Kidney (tissue), 14 donors: ENCODE measurements around the gene ZFAND3. TPM values are rescaled to one million over a fixed set of nuclear protein-coding genes. Genes with fewer than 3 reads are reported as not detected.

Source experiments
- DNase-seq, 5 donors: peaks; one replicate each; pipeline ENCODE4 v3.0.0-alpha.2; 2013 to 2020
- FAIRE-seq: peaks from 2 replicates; lab custom pipeline; 2012; peaks lifted over from hg19 to GRCh38; lab: Jason Lieb, UNC
- H3K27ac ChIP-seq, 2 donors: one replicate each; pipeline ENCODE4 v1.7.0; 2013; ENCODE audit warnings: low read depth in 2 of 2, low read length in 2 of 2, inconsistent platforms in 1 of 2
- H3K27me3 ChIP-seq: one replicate; pipeline ENCODE4 v1.7.1; 2013; ENCODE audit warnings: low read length, inconsistent platforms; ENCODE audit not compliant: control insufficient read depth, insufficient read depth
- H3K36me3 ChIP-seq, 3 donors: one replicate each; pipeline versions ENCODE4 v1.7.0 to v1.7.1; 2013; ENCODE audit warnings: low read length in 3 of 3, control low read depth in 1 of 3, inconsistent platforms in 1 of 3; ENCODE audit not compliant: insufficient read depth in 3 of 3, control insufficient read depth in 2 of 3
- H3K4me1 ChIP-seq, 3 donors: one replicate each; pipeline versions ENCODE4 v1.7.0 to v1.7.1; 2013; ENCODE audit warnings: low read length in 3 of 3, inconsistent platforms in 1 of 3, low read depth in 1 of 3; ENCODE audit not compliant: control insufficient read depth in 2 of 3, insufficient read depth in 2 of 3
- H3K4me3 ChIP-seq, 3 donors: one replicate each; pipeline versions ENCODE4 v1.7.0 to v1.8.1; 2013; ENCODE audit warnings: low read length in 3 of 3, control low read depth in 1 of 3, inconsistent platforms in 1 of 3
- H3K9ac ChIP-seq, 3 donors: one replicate each; pipeline versions ENCODE4 v1.7.0 to v1.7.1; 2013; ENCODE audit warnings: low read length in 3 of 3, control low read depth in 1 of 3, inconsistent platforms in 1 of 3
- H3K9me3 ChIP-seq, 3 donors: one replicate each; pipeline versions ENCODE4 v1.7.0 to v1.7.1; 2013; ENCODE audit warnings: low read length in 3 of 3, control low read depth in 1 of 3, inconsistent platforms in 1 of 3; ENCODE audit not compliant: control insufficient read depth in 2 of 3, insufficient read depth in 1 of 3
- CTCF ChIP-seq: IDR thresholded peaks from 3 replicates; pipeline ENCODE4 v1.5.1; 2012; ENCODE audit warnings: mild to moderate bottlenecking, moderate library complexity, borderline replicate concordance; ENCODE audit not compliant: insufficient read depth; ENCODE audit errors: extremely low read depth
- intact Hi-C: fragments of 100-400 bp; cut with DNase I; formaldehyde crosslinking; loops from one replicate; pipeline ENCODE4 v1.11.1; 2022
- polyA plus RNA-seq: library from polyadenylated mRNA; stranded (reverse); fragments of 350-450 nt; fragmentation: Illumina TruSeq; extraction: RNeasy Lipid Tissue Mini Kit (QIAGEN cat#74804); gene quantifications from one replicate; pipeline ENCODE4 v1.2.3, GENCODE V29; 2014; ENCODE audit warnings: low read depth, low replicate concordance; ENCODE audit not compliant: insufficient read depth
- total RNA-seq: library from RNA; stranded (reverse); fragmentation: NEBNext Ultra II Directional; extraction: Animal tissue kit (Norgen Biotek cat#: 25700); gene quantifications from one replicate; pipeline ENCODE4 v1.2.1, GENCODE V29; 2021
- donor health status: control.
- donor health status: control.
- donor health status: control.
- donor health status: control.
- donor health status: control.
- donor health status: DM: yes; HTN: yes; CAD: no.
- donor health status: Normal renal cell carcinoma (clear cell type).

Gene ZFAND3
- total and polyA plus RNA-seq, 2 donors from 2014 or later, result 44.6 to 104 TPM

GRCh38 chr6:38185244-38185643 lies 365.7 kb downstream of the ZFAND3 start:
- intact Hi-C loops, result no loop called here
- no peak for TF ChIP-seq CTCF
- Histone ChIP-seq H3K9ac (no peak overlapping the region), H3K4me1 (no peaks in the 10 kb centered on the region), H3K9me3 (no peaks in the 10 kb centered on the region), H3K36me3 (no peaks in the 10 kb centered on the region), H3K27ac (no peak overlapping the region), H3K27me3 (no peaks in the 10 kb centered on the region), H3K4me3 (no peak overlapping the region)
- no peak for FAIRE-seq
- DNase-seq, result peak in 1 of 5 donors; percentile 2

- H3K27ac ChIP-seq, result no peak overlapping the region
- no peaks in the 10 kb centered on the region for H3K4me1 ChIP-seq
- FAIRE-seq (no peak), DNase-seq (peak in 1 of 5 donors; percentile 18)
- intact Hi-C loops, result no loop called here
- H3K4me3 ChIP-seq, result no peak overlapping the region
- TF ChIP-seq CTCF, result no peak
- no peaks in the 10 kb centered on the region for H3K36me3 ChIP-seq
- no peaks in the 10 kb centered on the region for H3K9me3 ChIP-seq
- H3K27me3 ChIP-seq, result no peaks in the 10 kb centered on the region
- no peak overlapping the region for H3K9ac ChIP-seq
Observed at GRCh38 chr6:38185752-38186151, 366.2 kb downstream of the ZFAND3 start.

GRCh38 chr6:38187325-38187724 lies 367.8 kb downstream of the ZFAND3 start:
- H3K4me3 ChIP-seq, result no peak overlapping the region
- no peaks in the 10 kb centered on the region for H3K9me3 ChIP-seq
- peak in 1 of 5 donors; percentile 36 for DNase-seq
- no peaks in the 10 kb centered on the region for H3K4me1 ChIP-seq
- H3K9ac ChIP-seq, result no peak overlapping the region
- no peak overlapping the region for H3K27ac ChIP-seq
- no peaks in the 10 kb centered on the region for H3K36me3 ChIP-seq
- TF ChIP-seq CTCF, result no peak
- no peaks in the 10 kb centered on the region for H3K27me3 ChIP-seq
- intact Hi-C loops, result no loop called here
- FAIRE-seq, result no peak
